Ectodermal cell (in vitro differentiated cells): Measurements from ENCODE around the gene VWA3A.

Experiments
- H3K27ac ChIP-seq: 2 replicates; pipeline ENCODE4 v1.7.0; 2013; ENCODE audit warnings: mild to moderate bottlenecking, low read depth, low read length; ENCODE audit not compliant: insufficient read depth, poor library complexity, severe bottlenecking
- H3K27me3 ChIP-seq: 2 replicates; pipeline ENCODE4 v1.7.0; 2013; ENCODE audit warnings: mild to moderate bottlenecking, low read length; ENCODE audit not compliant: insufficient read depth, control insufficient read depth, poor library complexity, severe bottlenecking
- H3K36me3 ChIP-seq: one replicate; pipeline ENCODE4 v1.7.0; 2013; ENCODE audit warnings: low read length; ENCODE audit not compliant: control insufficient read depth, insufficient read depth
- H3K4me1 ChIP-seq: one replicate; pipeline ENCODE4 v1.7.0; 2013; ENCODE audit warnings: low read length; ENCODE audit not compliant: control insufficient read depth, insufficient read depth
- H3K4me3 ChIP-seq: 2 replicates; pipeline ENCODE4 v1.7.0; 2013; ENCODE audit warnings: low read depth, low read length, control low read depth; ENCODE audit not compliant: insufficient read depth
- H3K9me3 ChIP-seq: 2 replicates; pipeline ENCODE4 v1.7.0; 2013; ENCODE audit warnings: mild to moderate bottlenecking, low read length, moderate library complexity; ENCODE audit not compliant: control insufficient read depth
- WGBS, 2 experiments: methylation state at CpG; one replicate each; pipeline ENCODE4 v1.1.7; 2013; ENCODE audit warnings: missing lambda C conversion rate in 2 of 2; 5-methylcytosine and 5-hydroxymethylcytosine counted together

Gene VWA3A

GRCh38 chr16:22181843-22182242, 89.5 kb downstream of the VWA3A start:
- H3K27ac ChIP-seq, result no peak overlapping the region
- no peaks in the 10 kb centered on the region for H3K27me3 ChIP-seq
- H3K36me3 ChIP-seq, result no peaks in the 10 kb centered on the region
- no peak overlapping the region for H3K4me3 ChIP-seq
- no peaks in the 10 kb centered on the region for H3K4me1 ChIP-seq
- WGBS, 2 experiments, result 82 to 89% methylated on average over 7 of the region's 7 CpGs
- H3K9me3 ChIP-seq, result no peaks in the 10 kb centered on the region

GRCh38 chr16:22183335-22183734, 91.0 kb downstream of the VWA3A start:
- H3K9me3 ChIP-seq, result no peaks in the 10 kb centered on the region
- no peaks in the 10 kb centered on the region for H3K36me3 ChIP-seq
- H3K27ac ChIP-seq, result no peak overlapping the region
- H3K27me3 ChIP-seq, result no peaks in the 10 kb centered on the region
- H3K4me3 ChIP-seq, result no peak overlapping the region
- WGBS, 2 experiments, result 86 to 94% methylated on average over 5 of the region's 5 CpGs
- no peaks in the 10 kb centered on the region for H3K4me1 ChIP-seq

GRCh38 chr16:22183901-22184614, 91.7 kb downstream of the VWA3A start:
- no peak overlapping the region for H3K4me3 ChIP-seq
- H3K36me3 ChIP-seq, result no peaks in the 10 kb centered on the region
- no peaks in the 10 kb centered on the region for H3K4me1 ChIP-seq
- H3K27me3 ChIP-seq, result peaks cover 4% of the 10 kb centered on the region
- H3K9me3 ChIP-seq, result no peaks in the 10 kb centered on the region
- 83 to 89% methylated on average over 11 of the region's 11 CpGs for WGBS, 2 experiments
- no peak overlapping the region for H3K27ac ChIP-seq

- H3K9me3 ChIP-seq, result no peaks in the 10 kb centered on the region
- H3K4me3 ChIP-seq, result no peak overlapping the region
- 89 to 90% methylated on average over 6 of the region's 6 CpGs for WGBS, 2 experiments
- H3K27ac ChIP-seq, result no peak overlapping the region
- H3K4me1 ChIP-seq, result no peaks in the 10 kb centered on the region
- H3K36me3 ChIP-seq, result no peaks in the 10 kb centered on the region
- H3K27me3 ChIP-seq, result peaks cover 9% of the 10 kb centered on the region
Observed at GRCh38 chr16:22184615-22184968, 92.3 kb downstream of the VWA3A start.

GRCh38 chr16:22186517-22186916, 94.2 kb downstream of the VWA3A start:
- no peaks in the 10 kb centered on the region for H3K9me3 ChIP-seq
- no peaks in the 10 kb centered on the region for H3K4me1 ChIP-seq
- 29 to 57% methylated on average over 3 of the region's 3 CpGs for WGBS, 2 experiments
- no peak overlapping the region for H3K4me3 ChIP-seq
- no peak overlapping the region for H3K27ac ChIP-seq
- H3K27me3 ChIP-seq, result peaks cover 14% of the 10 kb centered on the region
- no peaks in the 10 kb centered on the region for H3K36me3 ChIP-seq

DNA sequence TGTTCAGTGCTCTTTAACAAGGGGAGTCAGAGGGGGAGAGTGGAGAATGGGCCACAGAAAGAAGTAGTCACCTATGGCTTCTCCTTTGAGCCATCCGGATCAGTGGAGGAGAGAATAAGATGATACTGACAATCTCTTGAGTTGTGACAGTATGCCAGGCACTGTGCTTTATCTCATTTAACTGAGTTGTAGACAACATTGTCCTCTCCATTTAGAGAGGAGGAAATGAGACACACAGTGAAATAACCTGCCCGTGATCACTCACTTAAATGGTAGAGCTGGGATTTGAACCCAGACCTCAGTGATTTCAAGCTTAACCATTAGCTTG, 95.9 kb downstream of the VWA3A start:
- Histone ChIP-seq H3K27ac (no peak overlapping the region), H3K36me3 (no peaks in the 10 kb centered on the region), H3K27me3 (peaks cover 14% of the 10 kb centered on the region), H3K4me1 (no peaks in the 10 kb centered on the region), H3K4me3 (no peak overlapping the region), H3K9me3 (no peaks in the 10 kb centered on the region)
- WGBS, 2 experiments, result 93 to 96% methylated on average over 2 of the region's 2 CpGs

DNA sequence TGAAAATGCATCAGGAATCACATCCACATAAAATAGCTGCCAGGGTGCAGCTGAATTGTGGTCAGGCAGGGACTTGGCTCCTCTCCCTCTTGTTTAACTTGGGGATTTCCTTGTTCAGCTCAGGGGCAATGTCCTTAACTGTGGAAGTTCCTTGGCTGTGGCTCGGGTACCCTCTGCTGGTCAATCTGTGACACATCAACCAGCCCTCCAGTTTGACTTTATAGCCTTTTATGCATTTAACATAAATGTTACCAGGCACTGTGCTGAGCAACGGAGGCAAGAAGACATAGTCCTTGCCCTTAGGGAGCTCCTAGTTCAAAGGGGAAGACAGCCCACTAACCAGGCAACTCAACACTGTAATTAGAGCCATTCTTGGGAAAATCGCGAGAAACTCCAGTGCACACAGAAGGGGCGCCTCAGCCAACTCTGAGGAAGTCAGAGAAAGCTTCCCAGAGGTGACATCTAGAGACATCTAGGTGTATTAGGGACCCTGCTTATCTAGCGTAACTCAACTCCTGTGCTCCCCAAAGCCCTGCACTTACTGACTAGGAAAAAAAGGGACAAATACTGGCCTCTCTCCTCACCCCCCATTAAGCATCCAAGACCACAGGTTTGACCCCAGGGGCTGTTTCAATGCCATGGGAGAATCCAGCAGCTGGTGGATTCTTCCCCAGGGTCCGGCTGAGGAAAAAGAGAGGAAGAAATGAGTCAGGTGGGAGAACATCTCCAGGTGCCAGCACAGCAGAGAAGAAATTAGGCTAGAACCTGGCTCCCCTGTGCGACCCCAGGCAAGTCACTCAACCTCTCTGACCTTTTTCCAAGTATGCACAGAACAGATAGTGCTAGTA, 96.5 kb downstream of the VWA3A start:
- Histone ChIP-seq H3K27me3 (peaks cover 14% of the 10 kb centered on the region), H3K36me3 (no peaks in the 10 kb centered on the region), H3K27ac (no peak overlapping the region), H3K4me3 (no peak overlapping the region), H3K9me3 (no peaks in the 10 kb centered on the region), H3K4me1 (no peaks in the 10 kb centered on the region)
- WGBS, 2 experiments, result 53 to 58% methylated on average over 8 of the region's 8 CpGs

DNA sequence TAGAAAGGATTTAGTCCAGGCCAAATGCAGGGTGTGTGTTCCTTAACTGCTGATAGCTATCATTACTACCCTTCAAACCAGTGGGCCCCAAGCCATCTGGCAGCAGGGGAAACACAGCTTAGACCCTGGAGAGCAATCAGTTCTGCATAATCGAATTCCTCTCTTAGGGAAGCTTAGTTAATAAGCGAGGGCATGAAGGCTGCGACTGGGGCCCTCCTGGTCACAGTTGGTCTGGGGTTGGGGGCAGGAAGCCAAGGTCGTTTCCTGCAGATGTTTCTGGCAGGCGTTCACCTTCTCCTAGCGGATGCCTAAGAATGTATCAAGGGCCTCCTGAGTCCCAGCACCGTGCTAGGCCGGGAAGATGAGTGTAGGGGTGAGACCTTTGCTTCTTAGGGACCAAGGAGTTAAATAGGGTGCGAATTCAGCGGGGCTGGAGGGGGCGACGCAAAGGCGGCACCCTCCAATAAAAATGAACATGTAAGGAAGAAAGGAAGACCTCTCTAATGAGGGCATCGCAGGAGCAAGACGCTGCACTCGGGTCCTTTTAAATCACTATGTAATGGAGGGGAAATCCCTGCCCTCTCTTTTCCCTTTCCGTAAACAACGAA, 97.2 kb downstream of the VWA3A start:
- WGBS, 2 experiments, result 27% methylated on average over 18 of the region's 18 CpGs
- Histone ChIP-seq H3K4me1 (no peaks in the 10 kb centered on the region), H3K9me3 (no peaks in the 10 kb centered on the region), H3K27me3 (peaks cover 14% of the 10 kb centered on the region), H3K4me3 (peak overlapping the region; percentile 55), H3K36me3 (no peaks in the 10 kb centered on the region), H3K27ac (no peak overlapping the region)

DNA sequence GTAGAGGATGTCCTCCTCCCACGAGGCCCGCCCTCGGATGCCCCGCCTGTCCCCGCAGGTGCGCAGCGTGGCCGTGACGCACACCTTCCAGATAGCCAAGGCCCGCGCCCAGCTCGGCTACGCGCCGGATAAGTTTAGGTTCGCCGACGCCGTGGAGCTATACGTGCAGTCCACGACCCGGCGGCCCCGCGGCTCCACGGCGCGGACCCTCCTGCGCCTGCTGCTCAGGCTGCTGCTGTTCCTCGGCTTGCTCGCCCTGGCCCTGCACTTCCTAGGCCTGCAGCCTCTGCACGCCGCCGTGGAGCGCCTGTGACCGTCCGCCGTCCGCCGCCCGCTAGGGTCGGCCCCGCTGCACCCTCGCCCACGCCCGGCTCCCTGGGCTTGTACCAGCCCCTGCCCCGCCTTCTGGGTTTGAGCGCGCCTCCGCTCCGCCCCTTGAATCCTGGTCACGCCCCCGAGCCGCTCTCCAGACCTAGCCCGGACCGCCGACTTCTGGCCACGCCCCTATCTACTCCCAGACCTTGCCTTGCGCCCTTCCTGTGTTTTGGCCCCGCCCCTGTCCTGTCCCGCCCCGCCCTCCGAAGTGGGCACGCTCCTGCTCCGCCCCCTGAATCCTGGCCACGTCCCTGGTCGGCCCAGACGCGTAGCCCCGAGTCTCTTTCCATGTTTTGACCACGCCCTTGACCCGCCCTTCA, 97.9 kb downstream of the VWA3A start:
- Histone ChIP-seq H3K36me3 (no peaks in the 10 kb centered on the region), H3K9me3 (no peaks in the 10 kb centered on the region), H3K27ac (no peak overlapping the region), H3K4me1 (no peaks in the 10 kb centered on the region), H3K27me3 (peaks cover 14% of the 10 kb centered on the region), H3K4me3 (peak overlapping the region; percentile 55)
- WGBS, 2 experiments, result 1% methylated on average over 72 of the region's 72 CpGs
